GM19025 (cell line): ENCODE results near the gene MADD.

Experiments
- ATAC-seq: cut with Tn5 transposase; IDR thresholded peaks from one replicate; pipeline ENCODE4 v1.9.1; 2021; ENCODE audit warnings: mild to moderate bottlenecking, low read depth, moderate library complexity; ENCODE audit not compliant: unreplicated experiment

The MADD gene

DNA sequence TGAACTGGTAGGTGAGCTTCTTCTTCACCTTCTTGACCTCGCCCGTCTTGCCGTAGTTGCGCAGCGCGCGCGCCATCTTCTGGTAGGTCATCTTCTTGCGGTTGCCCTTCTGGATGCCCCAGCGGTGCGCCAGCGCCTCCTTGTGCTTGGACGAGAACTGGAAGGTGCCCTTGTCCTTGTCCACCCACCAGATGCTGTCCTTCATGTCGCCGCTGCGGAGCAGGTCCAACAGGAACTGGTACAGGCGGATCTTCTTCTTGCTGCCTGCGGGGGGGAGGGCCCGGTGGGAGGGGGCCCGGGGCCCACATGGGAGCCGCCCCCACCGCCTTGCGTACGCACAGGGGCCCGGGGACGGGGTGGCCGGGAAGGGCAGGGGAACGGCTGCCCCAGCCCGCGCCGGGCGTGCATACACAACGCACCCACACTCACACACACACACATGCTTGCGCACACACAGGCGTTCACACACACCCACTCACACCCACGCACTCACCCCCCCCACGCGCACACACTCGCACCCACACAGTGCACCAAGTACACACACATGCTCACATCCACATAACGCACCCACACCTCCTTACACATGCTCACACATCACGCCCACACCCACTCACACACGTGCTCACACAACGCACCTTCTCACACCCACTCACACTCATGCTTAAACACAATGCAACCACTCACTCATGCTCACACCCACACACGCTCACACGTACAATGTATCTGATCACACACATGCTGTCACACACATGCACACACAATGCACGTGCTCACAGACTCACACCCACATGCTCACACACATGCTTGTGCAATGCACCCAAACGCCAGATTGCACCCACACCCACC lies 85.6 kb downstream of the MADD start:
- no peak for ATAC-seq

DNA sequence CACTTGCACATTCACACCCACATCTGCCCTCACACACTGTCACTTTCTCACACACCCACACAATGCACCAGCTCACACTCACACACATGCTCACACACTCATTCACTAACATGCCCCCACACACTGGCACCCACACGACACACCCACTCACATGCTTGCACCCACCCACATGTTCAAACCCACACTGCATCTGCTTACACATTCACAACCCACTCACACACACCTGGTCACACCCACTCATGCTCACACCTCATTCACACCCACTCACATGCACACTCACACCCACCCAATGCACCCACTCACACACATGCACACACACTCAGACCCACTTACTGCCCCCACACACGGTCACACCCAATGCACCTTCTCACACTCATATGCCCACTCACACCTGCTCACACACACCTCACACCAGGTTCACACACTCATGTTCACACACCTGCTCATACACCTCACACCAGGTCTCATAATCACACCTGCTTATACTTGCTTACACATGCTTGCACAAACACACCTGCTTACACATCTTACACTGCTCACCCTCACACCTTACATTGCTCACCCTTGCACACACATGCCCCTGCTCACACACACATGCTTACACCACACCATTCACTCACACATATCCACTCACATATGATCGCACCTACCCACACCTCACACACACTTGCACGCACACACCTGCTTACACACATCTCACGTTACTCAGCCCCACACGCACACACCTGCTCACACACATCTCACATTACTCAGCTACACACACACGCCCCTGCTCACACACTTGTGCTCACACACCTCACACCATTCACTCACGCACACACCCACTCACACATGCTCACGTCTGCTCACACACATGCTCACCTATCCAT lies 86.4 kb downstream of the MADD start:
- ATAC-seq, result no peak

DNA sequence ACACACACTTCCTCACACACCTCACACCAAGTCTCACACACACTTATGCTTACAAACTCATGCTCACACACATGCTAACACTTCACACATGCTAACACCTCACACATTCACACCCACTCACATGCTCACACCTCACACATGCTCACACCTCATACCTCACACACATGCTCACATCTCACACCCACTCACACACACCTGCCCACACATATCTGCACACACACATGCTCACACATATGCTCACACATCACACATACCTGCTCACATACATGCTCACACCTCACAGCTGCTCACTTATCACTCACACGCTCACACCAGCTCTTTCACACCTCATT lies 87.0 kb downstream of the MADD start:
- no peak for ATAC-seq

DNA sequence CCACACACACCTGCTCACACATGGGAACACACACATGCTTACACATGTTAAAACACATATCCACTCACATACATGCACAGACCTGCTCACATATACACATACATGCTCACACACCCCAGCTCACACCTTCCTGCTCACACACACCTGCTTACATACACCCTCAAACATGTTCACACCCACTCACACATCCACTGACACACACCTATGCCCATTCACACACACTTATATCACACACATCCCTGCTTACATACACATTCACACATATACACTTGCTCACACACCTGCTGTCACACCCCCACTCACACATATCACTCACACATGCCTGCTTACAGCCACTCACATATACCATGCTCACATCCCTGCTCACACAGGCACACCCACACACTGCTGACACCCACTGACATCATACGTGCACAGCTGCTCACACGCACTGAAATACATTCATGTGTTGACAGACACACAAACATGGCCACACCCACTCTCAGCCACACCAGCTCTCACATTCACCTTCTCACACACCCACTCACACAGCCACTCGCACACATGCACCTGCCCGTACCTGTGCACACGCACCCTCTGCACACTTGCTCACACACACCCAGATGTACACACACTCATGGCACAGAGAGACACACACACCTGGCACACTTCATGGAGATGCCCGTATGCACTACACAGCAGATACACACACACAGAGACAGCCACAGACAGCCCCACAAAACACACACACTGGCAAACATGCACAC lies 88.2 kb downstream of the MADD start:
- no peak for ATAC-seq

DNA sequence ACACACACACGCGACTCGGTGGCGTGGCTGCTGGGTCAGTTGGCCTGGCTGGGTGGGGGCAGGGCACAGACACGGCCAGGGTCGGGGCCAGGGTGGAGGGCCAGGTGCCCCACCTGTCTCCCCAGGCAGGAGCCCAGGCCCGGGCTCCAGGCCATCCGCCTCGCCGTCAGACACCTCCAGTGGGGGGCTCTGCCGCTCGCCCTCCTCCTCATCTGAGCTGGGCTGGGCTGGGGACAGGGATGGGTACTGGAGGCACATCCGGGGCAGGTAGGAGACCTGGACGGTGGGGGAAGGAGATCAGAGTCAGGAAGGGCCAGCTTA lies 88.8 kb downstream of the MADD start:
- ATAC-seq, result no peak

DNA sequence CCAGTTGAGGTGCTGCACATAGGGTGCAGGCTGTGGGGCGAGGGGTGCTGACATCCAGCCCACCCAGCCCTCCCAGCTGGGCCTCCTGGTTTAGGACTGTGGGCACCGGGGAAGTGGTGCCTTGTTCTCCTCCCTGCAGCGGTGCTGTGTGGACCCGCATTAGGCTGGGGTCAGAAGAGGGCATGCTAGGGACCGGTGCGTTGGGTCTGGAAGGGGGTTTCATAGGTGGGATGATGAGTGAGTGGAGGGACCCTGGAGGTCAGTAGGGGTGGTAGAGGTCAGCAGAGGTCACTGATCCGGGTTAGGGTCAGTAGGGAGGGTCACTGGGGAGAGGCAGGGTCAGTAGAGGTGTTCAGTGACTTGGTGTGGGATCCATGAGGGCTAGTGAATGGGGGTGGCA lies 89.2 kb downstream of the MADD start:
- no peak for ATAC-seq

DNA sequence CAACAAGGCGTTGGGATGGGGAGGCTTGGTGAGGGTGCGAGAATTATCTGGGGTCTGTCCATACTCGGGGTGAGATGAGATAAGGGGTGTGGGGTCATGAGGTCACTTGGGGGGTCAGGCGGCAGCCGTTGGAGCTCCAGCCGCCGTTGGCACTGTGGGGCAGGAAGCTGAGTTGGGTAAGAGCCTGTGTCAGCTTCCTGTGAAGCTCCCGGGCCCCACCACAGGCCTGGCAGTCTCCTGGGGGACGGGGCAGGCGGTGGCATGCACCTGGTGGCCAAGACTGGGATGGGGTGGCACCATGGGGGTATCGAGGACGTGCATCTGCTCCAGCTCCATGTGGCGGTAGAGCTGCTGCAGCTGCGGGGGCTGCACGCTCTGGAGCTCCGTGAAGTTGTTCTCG lies 89.7 kb downstream of the MADD start:
- no peak for ATAC-seq

DNA sequence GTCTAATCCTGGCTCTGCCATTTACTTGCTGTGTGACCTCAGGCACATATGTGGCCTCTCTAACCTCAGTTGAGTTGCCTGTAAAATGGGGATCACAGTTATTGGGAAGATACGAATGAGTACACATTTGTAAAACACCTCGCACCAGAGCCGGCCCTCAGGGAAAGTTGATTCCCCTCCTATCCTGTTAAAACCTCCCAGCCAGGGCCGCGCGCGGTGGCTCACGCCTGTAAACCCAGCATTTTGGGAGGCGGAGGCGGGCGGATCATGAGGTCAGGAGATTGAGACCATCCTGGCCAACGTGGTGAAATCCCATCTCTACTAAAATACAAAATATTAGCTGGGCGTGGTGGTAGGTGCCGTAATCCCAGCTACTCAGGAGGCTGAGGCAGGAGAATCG lies 90.4 kb downstream of the MADD start:
- no peak for ATAC-seq

DNA sequence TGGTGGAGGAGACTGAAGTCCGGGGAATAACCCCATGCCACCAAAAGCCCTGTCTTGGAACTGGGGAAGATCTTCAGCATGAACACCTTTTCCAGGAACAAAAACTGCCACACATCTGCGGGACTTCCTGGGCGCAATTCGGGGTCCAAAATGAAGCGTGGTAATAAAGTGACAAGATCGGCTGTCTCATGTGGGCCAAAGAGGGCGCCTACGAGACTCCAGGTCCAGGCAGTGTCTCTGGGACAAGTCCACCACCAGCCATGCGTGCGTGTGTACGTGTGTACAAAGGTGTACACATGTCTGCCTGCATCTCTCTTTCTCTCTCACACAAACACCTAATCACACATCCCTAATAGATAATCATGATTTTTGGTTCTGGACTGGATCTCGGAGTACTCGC lies 91.5 kb downstream of the MADD start:
- no peak for ATAC-seq

DNA sequence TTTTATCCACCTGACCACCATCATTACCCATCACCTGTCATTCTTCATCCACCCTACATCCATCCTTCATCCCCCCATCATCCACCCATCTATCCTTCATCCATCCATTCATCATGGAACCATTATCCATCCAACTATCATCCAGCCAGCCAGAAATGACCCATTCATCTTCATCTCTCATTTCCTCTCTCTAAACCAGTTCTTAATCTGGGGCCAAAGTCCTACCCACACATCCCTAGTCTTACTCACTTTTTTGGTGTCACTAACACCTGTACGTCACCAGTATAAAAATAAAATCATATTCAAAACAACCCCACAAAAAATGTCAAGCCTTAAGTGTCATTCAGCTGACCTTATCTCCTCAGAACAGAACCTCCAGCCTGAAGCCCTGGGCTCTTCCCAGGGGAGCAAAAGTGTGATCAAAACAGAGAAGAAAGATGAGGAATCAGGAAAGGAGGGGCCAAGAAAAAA lies 96.1 kb downstream of the MADD start:
- ATAC-seq, result no peak

DNA sequence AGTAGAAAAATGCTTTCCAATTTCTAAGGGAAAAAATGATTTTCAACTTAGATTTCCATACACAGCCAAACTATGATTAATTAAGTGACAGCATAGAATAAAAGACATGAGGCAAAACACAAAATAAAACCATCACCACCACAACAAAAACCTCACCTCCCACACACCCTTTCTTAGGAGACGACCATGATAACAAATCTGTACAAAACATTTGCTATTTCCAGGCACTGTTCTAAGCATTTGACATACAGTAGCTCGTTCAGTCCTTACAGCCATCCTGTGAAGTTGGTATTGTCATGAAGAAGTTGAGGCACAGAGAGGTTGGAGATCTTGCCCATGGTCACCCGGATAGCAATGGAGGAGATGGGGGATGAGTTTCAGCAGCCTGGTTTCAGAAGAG lies 99.7 kb downstream of the MADD start:
- ATAC-seq, result no peak

DNA sequence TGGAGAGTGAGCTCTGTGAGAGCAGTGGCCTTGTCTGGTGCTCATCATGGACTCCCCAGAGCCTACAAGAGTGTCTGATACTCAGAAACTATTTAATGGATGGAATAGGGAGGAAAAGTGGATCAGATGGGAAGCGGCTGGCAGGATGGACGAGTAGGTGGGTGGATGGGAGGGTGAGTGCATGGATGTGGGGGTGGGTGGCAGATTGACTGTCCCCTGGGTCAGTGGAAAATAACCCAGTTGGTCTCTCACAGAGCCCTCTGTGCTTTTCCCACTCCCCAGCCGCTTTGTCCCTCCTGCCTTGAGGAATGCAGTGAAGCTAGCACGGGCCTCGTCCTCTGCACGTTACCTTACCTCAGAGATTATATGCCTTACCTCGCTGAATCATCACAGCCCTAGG lies 102.5 kb downstream of the MADD start:
- ATAC-seq, result no peak

DNA sequence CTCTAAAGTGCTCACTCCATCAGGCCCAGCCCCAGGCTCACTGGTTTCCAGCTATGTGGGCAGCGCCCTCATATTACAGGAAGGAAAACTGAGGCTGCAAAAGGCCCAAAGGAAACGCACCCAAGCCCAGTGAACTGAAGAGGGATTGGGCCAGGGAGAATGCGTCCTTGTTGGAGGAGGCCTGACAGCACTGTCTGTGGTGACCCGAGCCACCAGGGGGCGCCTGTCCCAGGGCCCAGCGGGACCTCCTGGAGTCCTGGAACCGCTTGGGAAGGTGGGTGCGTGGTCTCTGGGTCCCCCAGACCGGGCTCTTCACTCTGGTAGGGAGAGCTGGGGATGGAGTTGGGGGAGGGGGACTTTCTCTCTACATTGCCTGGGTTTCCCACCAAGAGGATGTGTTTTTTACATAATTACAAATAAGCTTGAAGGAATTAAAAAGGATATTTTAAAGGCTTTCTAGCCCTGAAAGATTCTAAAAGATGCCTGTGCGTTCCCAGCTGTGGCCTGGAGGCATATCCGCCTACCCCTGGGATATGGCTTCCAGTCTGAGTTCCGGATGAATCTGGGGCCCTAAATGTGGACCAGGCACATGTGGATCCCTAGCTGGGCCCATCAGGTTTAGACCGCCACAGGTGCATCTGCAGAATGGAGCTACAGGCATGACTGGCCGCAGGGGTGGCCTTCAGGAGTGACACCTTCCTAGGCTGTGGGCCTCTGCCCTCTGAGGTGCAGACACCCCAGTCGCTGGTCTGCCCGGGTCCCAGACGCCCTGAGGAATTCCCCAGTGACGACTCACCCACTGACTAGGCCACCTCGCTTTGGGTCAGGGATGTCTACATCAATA lies 104.2 kb downstream of the MADD start:
- no peak for ATAC-seq

DNA sequence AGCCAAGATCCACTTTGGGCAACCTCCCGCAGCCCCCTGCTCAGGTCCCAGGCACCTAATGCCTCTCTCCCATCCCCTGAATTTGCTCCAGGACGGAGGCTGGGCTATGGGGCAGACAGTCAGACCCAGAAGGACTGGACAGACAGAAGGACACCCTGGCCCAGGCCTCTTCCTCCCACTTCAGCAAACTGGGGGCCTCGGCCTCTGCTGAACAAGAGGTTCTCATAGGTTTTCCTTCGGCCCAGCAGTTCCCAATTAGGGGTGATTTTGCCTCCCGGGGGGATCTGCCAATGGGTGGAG lies 104.7 kb downstream of the MADD start:
- no peak for ATAC-seq

DNA sequence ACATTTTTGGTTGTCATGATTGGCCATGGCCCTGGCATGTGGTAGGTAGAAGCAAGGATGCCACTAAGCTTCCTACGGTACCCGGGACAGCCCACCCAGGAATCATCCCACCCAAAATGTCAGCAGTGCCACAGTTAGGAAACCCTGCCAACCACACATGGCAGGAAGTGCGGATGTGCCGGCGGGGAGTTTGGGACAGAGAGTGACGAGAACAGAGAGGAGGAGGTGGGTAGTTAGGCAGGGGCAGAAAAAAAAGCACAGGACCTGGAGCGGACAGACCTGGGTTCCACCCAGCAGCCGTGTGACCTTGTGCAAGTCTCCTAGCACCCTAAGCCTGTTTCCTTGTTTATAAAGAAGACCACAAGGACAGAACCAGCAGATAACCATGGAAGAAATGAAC lies 105.1 kb downstream of the MADD start:
- no peak for ATAC-seq

DNA sequence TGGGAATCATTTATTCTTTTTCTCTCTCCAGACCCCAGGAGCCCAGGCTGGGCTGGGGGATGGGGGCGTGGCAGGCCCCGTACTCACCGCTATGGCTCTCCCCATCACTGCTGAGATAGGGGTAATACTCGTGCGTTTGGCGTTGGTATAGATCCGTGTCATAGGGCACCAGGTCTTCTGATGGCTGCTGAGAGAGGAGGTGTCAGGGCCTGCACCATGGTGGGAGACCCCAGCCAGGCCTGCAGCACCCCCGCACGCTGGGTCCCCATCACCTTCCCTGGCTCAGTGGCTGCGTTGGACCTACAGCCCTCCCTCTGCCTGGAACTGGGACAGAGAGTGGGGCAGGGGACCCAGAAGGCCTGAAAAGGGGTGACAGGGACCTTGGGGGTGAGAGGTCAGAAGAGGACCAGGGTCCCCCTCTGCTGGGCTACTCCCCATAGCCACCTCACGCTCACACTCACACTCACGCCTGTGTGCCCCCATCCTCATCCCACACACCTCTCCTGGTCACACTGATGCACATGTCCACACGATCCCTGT lies 105.7 kb downstream of the MADD start:
- ATAC-seq, result no peak

DNA sequence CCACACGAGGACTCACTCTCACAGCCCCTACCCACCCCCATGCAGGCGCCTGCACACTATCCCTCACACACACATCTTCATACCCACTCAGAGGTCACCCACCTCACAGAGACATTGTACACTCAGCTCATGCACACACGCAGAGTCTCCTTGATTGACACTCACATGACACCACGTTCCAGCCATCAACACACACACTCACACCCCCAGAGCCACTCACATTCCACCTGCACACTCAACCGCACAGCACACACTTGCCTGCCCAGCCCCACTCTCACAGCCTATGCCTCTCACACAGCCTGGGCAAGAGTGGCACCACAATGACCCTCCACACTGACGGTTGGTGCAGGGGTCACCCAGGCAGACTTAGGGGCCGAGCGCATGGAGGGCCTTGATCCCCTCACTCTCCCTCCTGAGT lies 106.2 kb downstream of the MADD start:
- ATAC-seq, result no peak

DNA sequence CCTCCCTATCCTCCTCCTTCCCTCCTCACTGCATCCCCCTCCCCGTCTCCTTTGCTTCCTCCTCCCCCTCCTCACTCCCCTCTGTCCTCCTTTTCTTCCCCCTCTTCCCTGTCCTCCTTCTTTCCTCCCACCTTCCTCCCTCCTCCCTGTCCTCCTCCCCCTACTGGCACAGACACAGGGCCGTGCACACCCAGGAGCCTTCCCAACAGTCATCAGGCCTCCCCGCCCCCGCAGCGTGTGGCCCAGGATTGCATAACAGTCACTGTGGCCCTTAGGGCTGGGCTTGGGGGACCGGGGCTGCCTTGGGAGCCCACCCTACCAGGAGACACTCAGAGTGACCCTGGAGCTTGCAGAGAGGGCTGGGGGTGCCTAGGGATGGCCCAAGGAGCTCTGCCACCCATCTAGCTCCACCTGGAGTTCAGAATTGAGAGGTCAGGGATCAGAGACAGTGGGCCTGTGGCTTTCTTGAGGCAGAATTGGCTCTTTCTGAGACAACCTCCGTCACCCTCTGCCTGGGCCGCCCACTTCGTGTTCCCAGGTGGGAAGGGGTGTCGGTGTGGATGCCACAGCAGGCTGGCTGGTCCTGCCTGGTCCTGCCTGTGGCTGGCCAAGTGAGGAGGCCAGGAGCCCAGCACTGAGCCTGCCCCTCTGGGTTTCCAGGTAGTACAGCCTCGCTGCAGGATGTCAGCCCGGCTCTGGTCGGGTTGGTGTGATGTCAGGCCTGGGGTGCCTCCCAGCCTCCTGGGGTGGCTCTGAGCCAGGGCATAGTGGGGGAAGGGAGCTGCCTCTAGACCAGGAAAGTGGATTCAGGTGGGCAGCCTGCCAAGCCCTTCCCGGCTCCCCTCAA lies 106.8 kb downstream of the MADD start:
- peak; percentile 35 for ATAC-seq

DNA sequence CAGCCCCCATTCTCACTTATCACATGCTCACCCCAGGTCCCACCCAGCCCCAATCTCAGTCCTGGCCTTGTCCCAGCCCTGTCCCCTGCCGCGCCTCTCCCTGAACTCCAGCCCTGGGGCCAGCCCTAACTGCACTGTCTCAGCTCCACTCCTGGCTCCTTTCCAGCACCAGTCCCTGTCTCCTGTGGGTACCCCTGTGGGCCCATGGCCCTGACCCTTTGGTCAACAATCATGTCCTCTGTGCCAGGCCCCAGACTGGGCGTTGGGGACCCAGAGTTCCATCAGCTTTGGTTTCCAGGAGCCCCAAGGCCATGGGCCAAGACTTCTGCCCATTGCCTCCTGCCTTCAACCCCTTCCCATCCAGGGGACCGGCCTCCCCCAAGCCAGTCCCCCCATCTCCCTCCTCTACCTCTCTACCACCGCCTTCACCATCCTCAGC lies 107.7 kb downstream of the MADD start:
- ATAC-seq, result no peak
